ENCODE data around the gene EMC7. TPM values are rescaled to one million over a fixed set of nuclear protein-coding genes. Genes with fewer than 3 reads are reported as not detected.
A peak's percentile ranks its signal among the peaks of the same experiment; 100 is the strongest.

Gene EMC7
- total RNA-seq (2011; cell fraction: chromatin; rRNA removed; ENCODE audit: low replicate concordance) = 38.1 and 57.5 TPM in 2 replicates
- 52.8 and 58.4 TPM in 2 replicates for total RNA-seq (2011; cell fraction: nucleolus; rRNA removed)
- total RNA-seq (2011; cell fraction: nucleoplasm; rRNA removed) = 81.1 and 92.0 TPM in 2 replicates
- total RNA-seq (2014; rRNA removed) (33.5 and 34.1 TPM in 2 replicates), total RNA-seq (2014; rRNA removed; fragmentation: Illumina TruSeq; extraction: Trizol) (43.2 and 50.4 TPM in 2 replicates), total RNA-seq (2015; rRNA removed; fragmentation: Illumina TruSeq; extraction: Trizol) (44.8 and 49.7 TPM in 2 replicates), total RNA-seq (2021) (56.4 and 63.7 TPM in 2 replicates), polyA plus RNA-seq (2011; rRNA removed) (64.2 and 80.2 TPM in 2 replicates), polyA plus RNA-seq (2014; fragmentation: Illumina TruSeq; extraction: Trizol) (92.8 and 102 TPM in 2 replicates), polyA plus RNA-seq (2014; fragmentation: Nextera tagmentation; extraction: Ambion mirVana) (10 to 100 TPM; 25.8 to 48.3 TPM), polyA plus RNA-seq (2014; rRNA removed) (64.3 and 73.1 TPM in 2 replicates), polyA minus RNA-seq (2011; rRNA and poly(A)+ RNA removed) (41.2 and 49.2 TPM in 2 replicates), Bru-seq, nascent RNA (percentile 85 among the genes with signal in this experiment), BruChase-seq, experiment 1, labeled RNA remaining after a 2-hour chase (percentile 78 among the genes with signal in this experiment), BruChase-seq, experiment 2, labeled RNA remaining after a 6-hour chase (percentile 80 among the genes with signal in this experiment)
- polyA plus RNA-seq (2011; cell fraction: cytosol; rRNA removed) = 25.4 and 37.1 TPM in 2 replicates
- 16.3 and 20.6 TPM in 2 replicates for polyA plus RNA-seq (2011; cell fraction: nucleus; rRNA removed)
- polyA plus RNA-seq (2012) = 63.4 and 94.4 TPM in 2 replicates
- 12.5 and 15.9 TPM in 2 replicates for polyA minus RNA-seq (2011; cell fraction: cytosol; rRNA and poly(A)+ RNA removed)
- 3.8 and 11.6 TPM in 2 replicates for polyA minus RNA-seq (2011; cell fraction: nucleus; rRNA and poly(A)+ RNA removed)
- long read RNA-seq, experiment 1, transcript EMC7-201 (5 exons, 1,155 nt) = major isoform, 255 of 332 reads
- long read RNA-seq, experiment 1, partial matches to known transcripts = 2 of 332 reads
- long read RNA-seq, experiment 1, other reads (novel, unspliced or antisense) = 73 of 332 reads
- long read RNA-seq, experiment 2, transcript EMC7-201 (5 exons, 1,155 nt) = major isoform, 92 of 99 reads
- long read RNA-seq, experiment 2, partial matches to known transcripts = 2 of 99 reads
- long read RNA-seq, experiment 2, other reads (novel, unspliced or antisense) = 4 of 99 reads
- long read RNA-seq, experiment 3, transcript EMC7-201 (5 exons, 1,155 nt) = major isoform, 92 of 98 reads
- long read RNA-seq, experiment 3, partial matches to known transcripts = 3 of 98 reads
- long read RNA-seq, experiment 3, other reads (novel, unspliced or antisense) = 2 of 98 reads

DNA sequence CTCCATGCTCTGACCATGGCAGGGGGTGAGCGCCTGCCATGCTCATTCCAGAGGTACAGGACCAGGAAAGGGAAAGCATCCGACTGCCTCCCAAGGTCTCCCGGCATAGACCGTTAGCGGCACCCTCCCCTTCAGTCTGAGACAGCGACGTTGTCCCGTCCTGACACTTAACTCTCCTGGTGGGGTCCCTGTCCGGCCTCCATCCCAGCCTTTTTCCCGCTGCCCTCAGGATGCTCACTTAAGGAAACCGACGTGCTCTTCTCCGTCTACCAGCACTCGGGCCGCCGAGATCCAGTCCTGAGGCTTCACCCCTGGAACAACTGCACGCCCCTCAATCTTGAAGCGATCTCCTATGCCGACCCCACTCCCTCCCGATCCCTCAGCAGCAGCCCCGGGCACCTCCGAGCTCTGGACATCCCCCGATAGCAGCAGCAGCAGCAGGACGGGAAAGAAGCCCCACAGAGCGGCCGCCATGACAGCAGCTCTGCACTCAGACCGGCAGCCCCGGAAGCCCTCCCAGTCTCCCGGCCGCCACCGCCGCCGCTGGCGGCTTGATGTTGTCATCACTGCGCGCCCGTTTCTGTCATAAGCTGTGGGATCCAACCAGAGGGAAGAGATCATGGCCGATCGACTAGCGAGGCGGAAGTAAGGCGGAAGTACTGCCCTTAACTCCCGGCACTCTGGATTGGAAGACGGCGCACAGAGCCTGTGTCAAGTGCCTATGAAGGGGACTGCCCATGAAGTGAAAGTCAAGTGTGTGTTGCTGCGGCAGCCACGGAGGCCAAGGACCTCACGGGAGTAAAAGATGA, at the start of gene EMC7, which contains the start of gene PGBD4:
EMC7 (minus strand) TSS at position 497 of the 809 bp plus-strand sequence; CDS start at position 474, 23 bp downstream.
PGBD4 (plus strand) TSS at position 718 of the 809 bp plus-strand sequence. CDS start 449 bp downstream, outside the sequence.
- BruUV-seq (replicated peaks) = TSS peak; percentile 72
- Histone ChIP-seq H2AFZ (ENCODE audit: low read depth, low read length) (peak within 1 kb of the TSS; percentile 99), H3K4me1 (replicated peaks in 1 of 2; ENCODE audit: control insufficient read depth in 2 of 2, insufficient read depth in 2 of 2, low read length in 2 of 2) (peaks cover 0 to 3% of the 10 kb centered on the region in 2 experiments; a peak in 1 of 5 replicates), H3K36me3 (ENCODE audit: control insufficient read depth, insufficient read depth, low read length) (peaks cover 19% of the 10 kb centered on the region; the same call in 2 of the 3 replicates), H3K9me1 (ENCODE audit: control insufficient read depth, insufficient read depth, low read length) (no peaks in the 10 kb centered on the region), H3K4me2 (ENCODE audit: insufficient read depth, low read length) (peak within 1 kb of the TSS; percentile 97), H3K79me2 (ENCODE audit: control insufficient read depth, insufficient read depth, low read length) (peaks cover 56% of the 10 kb centered on the region), H4K20me1 (replicated peaks; ENCODE audit: control insufficient read depth, insufficient read depth, low read length) (no peaks in the 10 kb centered on the region), H3K27ac (ENCODE audit: extremely low read depth, low read depth, low read length) (peak within 1 kb of the TSS; percentile 89), H3K9ac (ENCODE audit: insufficient read depth in 1 of 2, low read depth in 2 of 2, low read length in 2 of 2) (peak within 1 kb of the TSS; percentile 92 to 96), H3K4me3 (peak within 1 kb of the TSS; percentile 92), H3K27me3 (ENCODE audit: control insufficient read depth in 2 of 2, insufficient read depth in 2 of 2, low read length in 2 of 2) (no peaks in the 10 kb centered on the region), H3K9me3 (replicated peaks; ENCODE audit: control insufficient read depth, insufficient read depth, low read depth, low read length) (no peaks in the 10 kb centered on the region; the same call in 1 of the 2 replicates)
- FAIRE-seq (peak; percentile 100), ATAC-seq (peak; percentile 99), DNase-seq (ENCODE audit: extremely low read depth in 1 of 4, low spot score in 3 of 4) (peak; percentile 92 to 99 (median 93))
- ChIA-PET POLR2A (interaction anchor here (0.5 to 2.1 kb wide), 17 partner anchors 8 to 264 kb away, joined by 3 to 8 read pairs (median 3); partner anchors contain the start of genes EMC4 and KATNBL1), CTCF (ENCODE audit: low intra/inter-chr PET ratio) (no interaction called here)
- in situ Hi-C loops (cut with MboI) = loop anchor here (5.0 kb wide), 1 partner anchor 111 kb away; the partner anchor contains the start of gene KATNBL1
- WGBS (ENCODE audit: insufficient coverage, low coverage, missing lambda C conversion rate) = under 1% methylated on average over 39 of the region's 48 CpGs
- intact Hi-C loops (cut with micrococcal nuclease) = no loop called here
- TF ChIP-seq ETV1 (tag; conservative IDR thresholded peaks at IDR 0.05; ENCODE audit: low read depth) = peak; percentile 89
- no peak for TF ChIP-seq SAFB2 (IDR thresholded peaks at IDR 0.05; ENCODE audit: borderline replicate concordance, low read depth, low read length, severe bottlenecking)
- TF ChIP-seq NCOA2 (IDR thresholded peaks at IDR 0.05; ENCODE audit: partially characterized antibody in 2 of 2) = no peak
- TF ChIP-seq, protein P1, sequence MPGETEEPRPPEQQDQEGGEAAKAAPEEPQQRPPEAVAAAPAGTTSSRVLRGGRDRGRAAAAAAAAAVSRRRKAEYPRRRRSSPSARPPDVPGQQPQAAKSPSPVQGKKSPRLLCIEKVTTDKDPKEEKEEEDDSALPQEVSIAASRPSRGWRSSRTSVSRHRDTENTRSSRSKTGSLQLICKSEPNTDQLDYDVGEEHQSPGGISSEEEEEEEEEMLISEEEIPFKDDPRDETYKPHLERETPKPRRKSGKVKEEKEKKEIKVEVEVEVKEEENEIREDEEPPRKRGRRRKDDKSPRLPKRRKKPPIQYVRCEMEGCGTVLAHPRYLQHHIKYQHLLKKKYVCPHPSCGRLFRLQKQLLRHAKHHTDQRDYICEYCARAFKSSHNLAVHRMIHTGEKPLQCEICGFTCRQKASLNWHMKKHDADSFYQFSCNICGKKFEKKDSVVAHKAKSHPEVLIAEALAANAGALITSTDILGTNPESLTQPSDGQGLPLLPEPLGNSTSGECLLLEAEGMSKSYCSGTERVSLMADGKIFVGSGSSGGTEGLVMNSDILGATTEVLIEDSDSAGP (CRISPR knock-in tag; IDR thresholded peaks at IDR 0.05) = no peak
- no peak for TF ChIP-seq ZNF449 (CRISPR knock-in tag; IDR thresholded peaks at IDR 0.05)
- no peak for TF ChIP-seq FOXM1 (IDR thresholded peaks at IDR 0.05; ENCODE audit: low read depth)
- no peak for TF ChIP-seq FOXM1 (CRISPR knock-in tag; IDR thresholded peaks at IDR 0.05; ENCODE audit: low read depth)
- TF ChIP-seq NFE2L1 (tag; IDR thresholded peaks at IDR 0.05; ENCODE audit: borderline replicate concordance, low read depth) = no peak
- peak; percentile 85 for TF ChIP-seq KHSRP (IDR thresholded peaks at IDR 0.05)
- no peak for TF ChIP-seq JUNB (CRISPR knock-in tag; conservative IDR thresholded peaks at IDR 0.05)
- TF ChIP-seq BRD9 (IDR thresholded peaks at IDR 0.05; ENCODE audit: low read depth, partially characterized antibody) = peak; percentile 34
- TF ChIP-seq ELF2 (CRISPR knock-in tag; IDR thresholded peaks at IDR 0.05) = peak; percentile 100
- no peak for TF ChIP-seq MCM2 (IDR thresholded peaks at IDR 0.05; ENCODE audit: low read depth)

Data from K562 (cell line).